GM12872 (cell line): ENCODE measurements around the gene TUBGCP5.
A peak's percentile ranks its signal among the peaks of the same experiment; 100 is the strongest.

Experiments used
- CTCF ChIP-seq: IDR thresholded peaks from 3 replicates; pipeline ENCODE4 v1.5.1; 2011; ENCODE audit warnings: low read depth, mild to moderate bottlenecking, low read length, moderate library complexity; ENCODE audit not compliant: insufficient read depth

TUBGCP5 gene

GRCh38 chr15:23072633-23073032 is 33.3 kb upstream of the TUBGCP5 start:
- no peak for TF ChIP-seq CTCF

- peak; percentile 30; the same call in 1 of the 3 replicates for TF ChIP-seq CTCF
Measured at GRCh38 chr15:23069496-23070166, 30.3 kb upstream of the TUBGCP5 start.

- no peak for TF ChIP-seq CTCF
Measured at GRCh38 chr15:23067416-23067815, 28.0 kb upstream of the TUBGCP5 start.

- TF ChIP-seq CTCF, result no peak
Measured at GRCh38 chr15:23065836-23066235, 26.5 kb upstream of the TUBGCP5 start.

- no peak for TF ChIP-seq CTCF
Measured at GRCh38 chr15:23064156-23064555, 24.8 kb upstream of the TUBGCP5 start.

- TF ChIP-seq CTCF, result no peak
Measured at GRCh38 chr15:23057707-23058106, 18.3 kb upstream of the TUBGCP5 start.

GRCh38 chr15:23055316-23055715 is 15.9 kb upstream of the TUBGCP5 start:
- TF ChIP-seq CTCF, result no peak
